GM18867 (cell line): ENCODE data around the gene GPR137B.

Source experiments
- ATAC-seq: cut with Tn5 transposase; IDR thresholded peaks from one replicate; pipeline ENCODE4 v1.9.1; 2021; ENCODE audit warnings: mild to moderate bottlenecking, moderate library complexity; ENCODE audit not compliant: unreplicated experiment

GPR137B gene

GRCh38 chr1:236113324-236114032 lies 28.9 kb upstream of the GPR137B start:
- no peak for ATAC-seq

DNA sequence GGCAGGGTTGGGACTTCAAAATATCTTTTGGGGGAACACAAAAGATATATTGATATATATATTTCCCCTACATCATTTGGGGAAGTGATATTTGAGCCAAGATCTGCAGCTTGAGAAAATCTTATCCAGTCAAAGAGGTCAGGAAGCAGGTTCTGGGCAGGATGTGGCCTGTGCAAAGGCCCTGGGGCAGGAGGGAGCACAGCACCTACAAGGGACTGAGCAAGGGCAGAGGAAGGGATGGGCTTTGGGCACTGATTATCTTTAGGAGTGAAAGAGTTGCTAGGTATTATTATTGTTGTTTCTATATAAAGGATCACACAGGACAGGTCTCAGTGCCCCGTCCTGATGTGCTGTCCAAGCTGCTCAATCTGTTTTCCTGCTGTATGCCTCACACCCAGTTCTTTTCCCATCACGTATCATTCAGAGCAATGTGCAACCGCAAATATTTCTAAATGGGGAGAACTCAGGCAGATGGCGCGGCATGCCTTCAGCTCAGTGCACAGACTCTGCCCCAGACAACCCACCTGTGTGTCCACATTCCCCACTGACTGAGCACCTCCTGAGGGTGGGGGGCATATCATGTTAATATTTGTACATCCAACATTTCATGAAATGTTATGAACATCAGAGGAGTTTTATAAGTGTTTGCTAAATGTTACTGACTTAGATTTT lies 28.1 kb upstream of the GPR137B start:
- no peak for ATAC-seq

GRCh38 chr1:236117710-236118109 lies 24.6 kb upstream of the GPR137B start:
- no peak for ATAC-seq

DNA sequence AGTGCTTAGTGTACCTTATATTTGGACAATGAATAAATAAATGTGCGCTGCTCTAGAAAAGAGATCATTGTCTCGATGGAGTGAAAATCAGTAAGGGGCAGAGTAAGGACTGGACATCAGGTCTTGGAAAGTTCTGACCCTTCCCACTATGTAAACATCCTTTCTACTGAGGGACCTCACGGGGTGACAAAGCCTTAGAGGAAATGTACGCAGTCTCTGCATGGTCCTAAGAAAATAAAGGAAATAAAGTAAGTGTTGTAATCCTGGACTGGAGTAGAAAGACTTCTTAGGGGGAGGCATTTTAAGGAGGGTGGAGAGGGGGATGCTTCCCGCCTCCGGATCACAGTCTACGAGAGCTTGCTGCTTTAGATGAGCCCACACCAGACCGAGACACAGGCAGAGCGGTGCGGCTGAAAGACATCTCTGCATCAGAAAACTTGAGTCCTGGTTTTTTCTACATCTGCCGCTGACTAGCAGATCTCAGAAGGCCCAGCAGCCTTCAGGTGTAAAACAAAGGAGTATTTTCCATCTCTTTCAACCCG lies 22.3 kb upstream of the GPR137B start:
- no peak for ATAC-seq

- peak; percentile 59 for ATAC-seq
These were observed 21.6 kb upstream of the GPR137B start for GRCh38 chr1:236120721-236121153.

DNA sequence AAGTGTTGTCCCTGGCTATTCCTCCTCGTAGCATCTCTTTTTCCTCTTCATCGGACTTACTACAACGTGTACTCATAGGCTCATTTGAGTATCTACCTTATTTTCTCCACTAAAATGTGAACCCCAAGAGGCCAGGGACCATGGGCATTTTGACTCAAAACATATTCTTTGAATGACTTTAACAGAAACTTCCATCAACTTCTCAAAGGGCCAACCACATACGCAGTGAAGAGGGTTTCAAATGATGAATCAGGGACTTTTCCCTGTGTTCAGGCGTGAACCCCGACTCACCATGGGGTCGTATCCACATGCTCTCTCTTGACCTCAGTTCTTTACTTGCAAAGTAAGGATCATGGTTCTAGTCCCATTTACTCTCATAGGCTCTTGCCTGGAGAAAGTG lies 20.2 kb upstream of the GPR137B start:
- peak; percentile 38 for ATAC-seq

DNA sequence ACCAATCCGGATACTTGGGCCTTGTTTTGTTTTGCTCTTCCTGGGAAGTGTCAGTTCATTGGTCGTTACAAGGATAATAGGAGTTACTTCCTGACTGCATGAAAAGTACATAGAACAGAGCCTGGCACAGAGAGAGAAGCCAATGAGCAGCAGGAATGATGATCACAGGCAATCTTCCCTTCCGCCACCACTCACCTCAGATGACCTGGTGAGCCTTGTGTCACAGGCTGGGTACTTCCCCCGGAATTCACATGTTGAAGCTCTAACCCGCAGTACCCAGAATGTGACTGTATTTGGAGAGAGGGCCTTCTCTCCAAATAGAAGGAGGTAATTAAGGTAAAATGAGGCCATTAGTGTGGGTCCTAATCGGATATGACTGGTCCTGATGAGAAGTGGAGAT lies 18.8 kb upstream of the GPR137B start:
- peak; percentile 43 for ATAC-seq

DNA sequence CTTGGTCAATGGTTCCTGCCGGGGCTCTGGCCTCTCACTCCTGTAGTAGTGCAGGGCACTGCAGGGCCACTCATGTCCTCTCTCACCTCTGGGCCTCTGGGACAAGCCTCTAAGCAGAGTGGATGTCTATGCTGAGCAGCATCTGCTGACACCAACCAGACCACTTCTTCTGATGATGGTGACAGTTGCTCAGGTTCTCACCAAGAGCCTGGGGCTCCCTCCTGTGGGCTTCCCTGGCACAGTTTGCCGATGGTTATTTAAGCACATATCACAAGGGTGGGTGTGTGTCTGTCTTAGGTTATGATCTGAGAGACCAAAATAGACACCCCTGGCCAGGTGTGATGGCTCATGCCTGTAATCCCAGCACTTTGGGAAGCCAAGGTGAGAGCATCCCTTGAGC lies 17.4 kb upstream of the GPR137B start:
- ATAC-seq: peak; percentile 32

- ATAC-seq: no peak
These were observed 15.3 kb upstream of the GPR137B start for GRCh38 chr1:236127045-236127444.

GRCh38 chr1:236128646-236129178 lies 13.6 kb upstream of the GPR137B start:
- no peak for ATAC-seq

GRCh38 chr1:236129306-236129705 lies 13.0 kb upstream of the GPR137B start:
- ATAC-seq: no peak

DNA sequence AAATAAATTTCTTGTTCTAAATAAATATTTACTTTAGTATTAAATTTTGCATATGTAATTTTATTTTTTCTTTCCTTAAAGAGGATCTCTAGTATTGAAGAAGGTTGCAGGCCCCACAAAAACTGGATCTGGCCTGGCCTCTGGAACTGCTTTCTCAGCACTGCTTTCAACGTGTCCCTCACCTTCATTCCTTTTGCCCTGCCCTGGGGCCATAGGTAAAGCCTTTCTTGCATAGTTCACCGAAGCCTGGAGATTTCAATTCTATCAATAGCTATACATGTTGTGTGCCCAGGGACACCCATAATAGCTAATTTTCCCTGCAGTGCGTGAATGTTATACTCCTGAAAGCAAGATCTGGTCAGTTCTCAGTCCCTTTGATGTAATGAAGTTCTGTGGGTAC lies 12.0 kb upstream of the GPR137B start:
- ATAC-seq: no peak

GRCh38 chr1:236131916-236132315 lies 10.4 kb upstream of the GPR137B start:
- ATAC-seq: no peak

GRCh38 chr1:236132420-236133046 lies 9.8 kb upstream of the GPR137B start:
- no peak for ATAC-seq

- ATAC-seq: no peak
These were observed 9.0 kb upstream of the GPR137B start for GRCh38 chr1:236133339-236133738.

DNA sequence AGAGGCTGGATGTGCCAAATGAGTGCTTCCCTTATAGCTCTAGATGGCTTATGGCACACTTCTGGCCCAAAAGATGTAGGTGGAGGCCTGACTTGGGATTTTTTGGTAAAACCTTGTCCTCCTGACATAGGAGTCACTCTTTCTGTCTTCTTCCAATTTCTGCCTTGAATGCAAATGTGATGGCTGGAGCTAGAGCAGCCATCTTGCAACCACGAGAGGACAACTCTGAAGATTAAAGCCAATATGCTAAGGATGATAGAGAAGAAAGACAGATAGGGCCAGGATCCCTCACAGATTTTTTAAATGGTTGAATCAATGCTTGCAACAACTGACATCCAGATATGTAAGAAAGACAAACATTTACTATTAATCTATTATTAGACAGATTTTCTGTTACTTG lies 8.5 kb upstream of the GPR137B start:
- no peak for ATAC-seq

- ATAC-seq: no peak
These were observed 5.0 kb upstream of the GPR137B start for GRCh38 chr1:236137285-236137852.

GRCh38 chr1:236139495-236139894 lies 2.8 kb upstream of the GPR137B start:
- no peak for ATAC-seq

DNA sequence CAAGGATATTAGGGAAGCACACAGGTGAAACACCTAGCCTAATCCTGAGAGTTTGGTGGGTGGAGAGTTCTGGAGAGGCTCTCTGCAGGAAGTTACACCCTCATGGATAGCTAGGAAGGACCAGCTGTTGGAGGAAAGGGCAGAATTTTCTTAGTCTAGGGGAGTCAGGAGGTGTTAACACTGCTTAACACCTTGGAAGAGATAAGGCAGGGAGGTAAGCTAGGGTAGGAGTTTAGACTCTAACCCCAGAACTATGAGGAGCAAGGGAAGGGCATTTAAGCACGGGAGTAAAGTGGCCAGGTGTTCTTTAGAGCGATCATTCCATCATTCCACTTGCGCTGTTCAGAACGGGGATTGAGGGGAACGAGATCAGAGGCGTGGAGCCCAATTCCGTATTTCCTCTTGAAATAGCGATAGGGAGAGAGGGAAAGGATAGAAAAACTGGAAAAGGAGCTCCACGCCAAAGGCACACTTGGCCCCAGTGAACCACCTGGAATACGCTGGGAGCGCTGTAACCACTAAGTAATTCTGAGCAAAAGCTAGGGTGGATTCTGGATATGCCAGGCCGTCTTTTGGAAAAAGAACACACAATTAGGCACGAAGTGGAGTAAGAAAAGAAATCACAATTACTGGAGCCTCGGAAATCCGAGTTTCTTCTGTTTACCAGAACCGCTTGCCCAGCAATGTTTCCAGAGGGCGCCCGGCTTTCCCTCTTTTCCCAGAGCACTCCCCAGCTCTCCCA lies 1.5 kb upstream of the GPR137B start:
- no peak for ATAC-seq

DNA sequence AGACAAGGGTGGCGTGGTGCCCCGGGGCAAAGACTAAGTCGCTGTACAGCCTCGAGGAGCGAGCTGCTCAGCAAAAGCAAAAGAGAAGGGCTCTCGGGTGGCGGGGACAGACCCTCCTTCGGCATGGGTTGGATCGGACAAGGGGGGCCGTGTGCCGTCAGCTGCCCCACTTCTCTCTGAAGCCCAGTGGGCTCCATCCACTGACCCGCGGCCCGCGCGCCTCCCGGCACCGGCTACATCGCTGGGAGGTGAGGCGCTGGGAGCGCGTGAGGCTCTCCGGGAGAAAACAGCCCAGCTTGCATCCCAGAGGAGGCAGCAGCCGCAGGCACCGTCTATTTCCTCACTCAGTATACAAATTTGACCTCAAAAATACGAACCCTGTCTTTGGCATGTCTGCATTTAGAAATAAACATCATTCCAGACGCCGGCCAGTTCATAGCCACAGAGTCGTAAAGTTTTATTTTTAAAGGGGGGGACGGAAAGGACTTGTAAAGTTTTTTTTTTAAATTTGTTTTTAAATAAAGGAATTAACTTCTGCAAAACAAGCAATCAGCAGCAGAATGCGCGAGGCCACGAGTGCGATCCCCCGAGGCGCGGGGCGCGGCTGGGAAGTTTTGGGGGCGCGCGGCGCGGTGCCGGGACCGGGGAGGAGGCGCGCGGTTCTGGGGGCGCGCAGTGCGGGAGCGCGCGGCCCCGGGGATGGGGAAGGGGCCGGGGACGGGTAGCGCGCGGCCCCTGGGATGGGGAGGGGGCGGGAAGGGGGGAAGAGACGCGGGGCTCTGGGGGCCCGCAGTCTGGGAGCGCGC lies 689 bp upstream of the GPR137B start:
- peak; percentile 17 for ATAC-seq
